ENCODE data around the gene PHF5A.
A peak's percentile ranks its signal among the peaks of the same experiment; 100 is the strongest.

Gene PHF5A, protein sequence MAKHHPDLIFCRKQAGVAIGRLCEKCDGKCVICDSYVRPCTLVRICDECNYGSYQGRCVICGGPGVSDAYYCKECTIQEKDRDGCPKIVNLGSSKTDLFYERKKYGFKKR

DNA sequence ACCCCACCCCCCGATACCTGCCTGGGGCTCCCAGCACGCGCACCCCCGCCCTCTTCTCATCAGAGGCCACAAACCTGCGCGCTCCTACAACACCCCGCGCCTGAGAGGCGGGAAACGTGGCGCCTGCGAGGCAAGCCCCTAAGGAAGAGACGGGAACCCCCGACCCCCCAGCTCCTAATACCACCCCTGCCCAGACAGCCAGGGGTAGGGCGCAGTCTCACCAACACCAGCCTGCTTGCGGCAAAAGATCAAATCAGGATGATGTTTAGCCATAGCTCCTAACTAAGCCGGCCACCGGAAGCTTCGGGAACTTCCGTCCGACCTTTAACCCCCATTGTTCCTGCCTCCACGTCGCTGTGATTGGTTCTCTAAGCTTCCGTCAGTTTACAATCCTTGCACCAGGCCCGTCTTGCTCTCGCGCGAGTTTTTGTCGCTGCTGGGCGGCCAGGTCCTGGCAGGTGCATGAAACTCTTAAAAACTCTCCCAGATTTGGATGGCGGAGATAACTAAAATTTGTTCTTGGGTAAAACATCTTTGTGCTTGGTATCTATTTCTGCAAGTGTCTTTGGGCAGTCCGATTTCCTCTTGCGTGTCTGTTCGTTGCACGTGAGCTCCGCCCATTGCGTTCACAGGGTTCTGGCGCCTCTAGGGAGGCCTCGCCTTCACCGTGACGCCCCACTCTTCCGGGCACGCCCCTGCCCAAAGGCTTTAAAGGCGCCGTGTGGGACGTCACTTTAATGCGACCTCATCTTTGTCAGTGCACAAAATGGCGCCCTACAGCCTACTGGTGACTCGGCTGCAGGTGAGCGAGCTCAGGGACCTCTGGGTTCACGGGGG lies at the start of gene PHF5A, which contains the start of gene ACO2:
TSS of gene PHF5A (minus strand) at position 312 of the 837 bp plus-strand sequence. CDS start at position 273, 39 bp downstream.
TSS of gene ACO2 (plus strand) at position 737 of the 837 bp plus-strand sequence. CDS start at position 767, 30 bp downstream.
- peak; percentile 100 for DNase-seq

DNA sequence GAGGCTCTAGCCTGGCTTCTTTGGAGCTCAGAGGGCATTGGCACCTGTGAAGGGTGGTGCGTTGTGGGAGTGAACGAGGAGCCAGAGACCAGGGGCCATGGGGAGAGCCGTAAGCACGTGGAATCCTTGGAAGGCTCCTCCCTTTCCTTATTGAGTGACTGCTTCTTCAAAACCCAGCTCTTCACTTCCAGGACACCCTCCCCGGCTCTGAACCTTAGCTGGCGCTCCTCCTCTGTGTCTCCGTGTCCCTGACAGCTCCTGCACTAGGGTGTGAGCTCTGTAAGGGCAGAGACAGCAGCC lies 49.5 kb upstream of the PHF5A start:
- no peak for DNase-seq

DNA sequence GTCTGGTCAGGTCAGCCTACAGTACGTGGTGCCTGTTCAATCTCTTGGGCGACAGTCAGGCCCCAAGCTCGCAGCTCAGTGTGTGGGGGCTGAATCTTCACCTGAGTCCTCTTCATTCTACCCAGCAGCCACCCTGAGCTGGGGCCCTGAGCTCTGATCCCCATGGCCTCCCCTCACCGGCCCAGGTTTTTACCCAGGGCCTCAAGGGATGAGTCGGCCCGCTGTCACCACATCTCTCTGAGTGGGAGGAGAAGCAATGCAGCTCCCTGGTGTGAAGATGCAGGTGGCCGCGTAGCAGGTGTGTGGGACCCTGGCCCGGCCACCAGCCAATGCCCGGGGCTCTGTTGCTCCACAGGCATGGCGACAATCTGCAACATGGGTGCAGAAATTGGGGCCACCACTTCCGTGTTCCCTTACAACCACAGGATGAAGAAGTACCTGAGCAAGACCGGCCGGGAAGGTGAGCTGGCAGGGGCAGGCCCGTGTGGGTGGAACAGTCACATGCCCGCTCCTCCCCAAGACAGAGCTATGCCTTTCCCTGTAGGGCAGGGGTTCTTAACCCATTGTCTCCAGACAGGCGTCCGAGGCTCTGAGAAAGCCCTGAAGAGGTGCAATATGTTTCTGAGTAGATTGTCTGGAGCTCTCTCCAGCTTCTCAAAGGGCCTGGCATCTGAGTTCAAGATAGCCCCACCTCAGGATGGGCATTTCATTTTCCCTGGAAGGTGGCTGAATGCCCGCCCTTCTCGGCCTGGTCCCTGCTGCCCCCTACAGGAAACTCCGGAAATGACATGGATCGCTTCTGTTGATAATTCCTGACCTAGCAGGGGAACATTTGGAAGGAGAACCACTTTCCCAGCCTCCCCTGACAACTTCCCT lies 48.9 kb upstream of the PHF5A start:
- DNase-seq, result peak; percentile 73

DNA sequence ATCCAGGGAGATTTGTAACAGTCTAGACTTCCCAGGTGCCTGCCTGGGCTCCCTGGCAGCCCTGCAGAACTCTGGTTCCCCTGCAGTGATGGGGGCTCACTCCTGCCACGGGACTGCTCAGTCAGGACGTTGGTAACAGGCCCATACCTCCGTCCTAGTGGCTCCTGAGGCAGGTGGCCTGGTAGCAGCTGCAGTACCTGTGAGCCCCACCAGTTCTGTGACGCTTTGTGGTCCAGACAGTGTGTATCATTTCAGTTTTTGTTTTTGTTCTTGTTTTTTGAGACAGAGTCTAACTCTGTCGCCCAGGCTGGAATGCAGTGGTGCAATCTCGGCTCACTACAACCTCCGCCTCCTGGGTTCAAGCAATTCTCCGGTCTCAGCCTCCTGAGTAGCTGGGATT lies 48.0 kb upstream of the PHF5A start:
- DNase-seq, result no peak

DNA sequence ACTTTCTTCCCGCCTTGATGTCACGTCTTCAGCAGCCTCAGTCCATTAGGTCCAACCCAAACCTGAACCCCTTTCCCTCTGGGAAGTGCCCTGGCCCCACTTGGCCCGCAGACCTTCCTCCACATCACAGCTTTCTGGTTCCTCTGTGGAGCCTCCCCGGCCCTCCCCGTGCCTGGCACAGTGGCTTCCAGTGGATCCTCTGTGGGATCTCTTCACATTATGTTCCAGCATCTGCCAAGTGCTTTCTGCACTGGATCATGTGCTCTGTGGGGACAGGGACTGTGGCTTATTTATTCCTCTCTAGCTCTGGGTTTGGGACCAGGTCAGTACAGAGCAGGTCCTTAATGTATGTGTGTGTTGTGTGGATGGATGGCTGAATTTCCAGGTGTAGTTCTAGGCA lies 44.9 kb upstream of the PHF5A start:
- no peak for DNase-seq

DNA sequence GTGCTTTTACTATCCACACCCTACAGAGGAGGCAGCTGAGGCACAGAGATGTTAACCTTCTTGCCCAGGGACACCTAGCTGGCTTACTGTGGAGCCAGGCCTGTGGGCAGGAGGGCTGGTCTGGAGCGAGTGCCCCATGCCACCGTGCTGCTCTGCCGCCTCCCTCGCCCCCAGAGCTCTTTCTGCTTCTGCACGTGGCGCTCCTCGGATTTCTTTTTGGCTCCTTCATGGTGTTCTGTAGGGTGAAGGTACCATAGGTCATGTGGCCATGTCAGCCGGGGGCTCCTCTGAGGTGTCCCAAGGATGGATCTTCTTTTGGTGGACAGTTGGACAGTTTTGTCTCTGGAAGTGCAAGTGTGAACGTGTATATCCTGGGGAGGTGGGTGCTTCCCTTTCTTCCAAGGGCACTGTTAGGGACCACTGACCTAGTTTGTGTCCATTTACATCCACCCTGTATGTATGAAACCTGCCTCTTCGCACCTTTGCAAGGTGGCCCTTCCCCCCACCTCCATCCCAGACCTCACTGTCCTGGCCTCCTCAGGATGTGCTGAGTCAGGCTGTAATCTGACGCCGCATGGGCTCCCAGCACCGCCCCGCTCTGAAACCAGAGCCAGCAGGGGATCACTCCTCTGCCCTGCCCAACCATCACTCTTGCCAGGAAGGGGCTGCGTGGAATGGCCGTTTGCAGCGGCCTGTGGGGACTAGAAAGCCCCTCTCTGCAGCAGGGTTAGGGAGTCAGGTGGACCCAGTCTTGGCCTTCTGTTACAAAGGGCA lies 44.1 kb upstream of the PHF5A start:
- DNase-seq, result no peak

DNA sequence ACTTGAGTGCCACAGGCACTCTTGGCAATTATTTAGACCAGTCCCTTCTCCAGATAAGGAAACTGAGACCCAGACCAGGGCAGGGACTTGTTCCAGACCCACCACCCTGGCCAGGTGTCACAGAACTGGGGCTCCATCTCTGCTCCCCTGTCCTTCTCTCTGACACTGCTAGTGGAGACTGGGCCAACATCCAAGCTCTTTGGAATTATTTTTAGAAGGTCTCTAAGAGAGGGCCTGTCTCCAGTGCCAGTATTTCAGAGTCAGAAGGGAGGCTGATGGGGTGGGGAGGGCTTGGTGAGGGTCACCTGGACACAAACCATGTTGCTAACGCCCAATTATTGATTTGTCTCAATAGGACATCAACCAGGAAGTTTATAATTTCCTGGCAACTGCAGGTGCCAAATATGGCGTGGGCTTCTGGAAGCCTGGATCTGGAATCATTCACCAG lies 43.1 kb upstream of the PHF5A start:
- no peak for DNase-seq

DNA sequence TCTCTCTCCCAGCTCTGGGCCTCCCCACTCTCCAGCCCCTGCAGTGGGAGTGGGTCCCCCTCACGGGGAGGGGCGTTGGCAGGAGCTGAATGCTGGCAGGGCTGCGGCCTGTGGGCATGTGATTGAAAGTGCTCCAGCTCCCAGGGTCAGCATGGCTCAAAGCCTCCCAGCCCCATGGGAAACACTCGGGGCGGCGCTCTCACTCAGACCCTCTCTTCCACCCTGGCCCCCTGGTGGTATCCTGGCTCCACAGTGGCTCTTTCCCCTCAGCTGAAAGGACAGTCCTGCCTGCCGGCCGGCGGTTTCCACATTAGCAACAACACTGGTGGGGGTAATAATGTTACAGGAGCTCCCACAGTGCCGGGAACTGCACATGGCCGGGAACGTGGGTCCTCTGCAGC lies 40.3 kb upstream of the PHF5A start:
- no peak for DNase-seq

DNA sequence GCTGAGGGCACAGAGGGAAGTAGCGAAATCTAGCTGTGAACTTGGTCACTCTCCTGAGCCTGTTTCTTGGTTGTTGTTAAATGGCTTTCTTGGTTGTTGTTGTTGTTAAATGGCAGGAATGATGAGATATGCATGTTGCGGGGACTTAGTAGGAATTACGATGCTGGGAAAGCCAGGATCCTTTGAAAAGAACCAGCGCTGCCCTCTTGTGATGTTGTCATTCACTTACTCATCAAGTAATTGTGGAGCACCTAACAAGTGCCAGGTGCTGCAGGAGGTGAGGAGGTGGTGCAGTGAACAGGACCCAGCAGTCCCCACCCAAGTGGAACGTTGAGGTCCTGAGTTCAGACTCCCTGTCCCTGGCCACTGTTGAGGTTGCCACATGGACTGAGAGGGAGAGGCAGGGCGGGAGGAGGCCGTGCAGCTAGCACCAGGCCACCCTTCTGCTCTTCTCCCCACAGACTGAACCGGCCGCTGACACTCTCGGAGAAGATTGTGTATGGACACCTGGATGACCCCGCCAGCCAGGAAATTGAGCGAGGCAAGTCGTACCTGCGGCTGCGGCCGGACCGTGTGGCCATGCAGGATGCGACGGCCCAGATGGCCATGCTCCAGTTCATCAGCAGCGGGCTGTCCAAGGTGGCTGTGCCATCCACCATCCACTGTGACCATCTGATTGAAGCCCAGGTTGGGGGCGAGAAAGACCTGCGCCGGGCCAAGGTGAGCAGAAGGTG lies 39.0 kb upstream of the PHF5A start:
- DNase-seq, result no peak

DNA sequence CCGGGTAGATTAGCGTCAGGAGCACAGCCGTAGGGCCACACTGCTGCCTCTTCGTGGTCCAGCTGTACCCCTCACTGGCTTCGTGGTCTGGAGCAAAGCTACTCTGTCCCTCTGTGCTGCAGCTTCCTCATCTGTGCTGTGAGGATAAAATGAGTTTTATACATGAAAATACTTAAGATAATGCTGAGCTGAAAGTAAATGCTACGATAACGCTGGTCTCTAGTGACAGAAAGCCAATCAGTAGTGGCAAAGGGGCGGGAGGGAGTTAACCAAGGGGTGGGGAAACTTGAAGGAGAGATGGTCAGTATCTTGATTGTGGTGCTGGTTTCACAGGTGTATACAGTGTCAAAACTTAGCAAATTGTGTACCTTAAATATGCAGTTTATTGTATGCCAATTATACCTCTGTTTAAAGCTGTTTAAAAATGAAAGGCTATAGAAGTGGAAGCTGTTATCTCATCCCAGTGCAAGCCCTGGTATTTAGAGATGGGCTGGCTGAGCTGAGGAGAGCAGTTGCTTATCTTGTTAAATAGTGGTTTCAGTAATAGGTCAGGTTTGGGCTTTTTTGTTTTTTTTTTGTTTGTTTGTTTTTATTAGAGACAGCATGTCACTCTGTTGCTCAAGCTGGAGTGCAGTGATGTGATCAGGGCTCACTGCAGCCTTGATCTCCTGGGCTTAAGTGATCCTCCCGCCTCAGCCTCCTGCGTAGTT lies 37.2 kb upstream of the PHF5A start:
- no peak for DNase-seq

DNA sequence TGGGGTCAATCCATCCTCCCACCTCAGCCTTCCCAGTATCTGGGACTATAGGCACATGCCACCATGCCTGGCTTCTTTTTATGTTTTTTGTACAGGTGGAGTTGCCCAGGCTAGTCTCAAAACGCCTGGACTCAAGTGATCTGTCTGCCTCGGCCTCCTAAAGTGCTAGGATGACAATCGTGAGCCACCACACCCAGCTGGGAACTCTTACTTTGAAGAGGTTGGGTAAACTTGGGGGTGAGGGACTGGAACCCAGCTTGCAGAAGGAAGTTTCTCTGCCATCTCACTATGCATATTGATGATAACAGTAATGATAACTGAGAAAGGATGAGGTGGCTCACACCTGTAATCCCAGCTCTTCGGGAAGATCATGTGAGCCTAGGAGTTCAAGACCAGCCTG lies 36.3 kb upstream of the PHF5A start:
- no peak for DNase-seq

DNA sequence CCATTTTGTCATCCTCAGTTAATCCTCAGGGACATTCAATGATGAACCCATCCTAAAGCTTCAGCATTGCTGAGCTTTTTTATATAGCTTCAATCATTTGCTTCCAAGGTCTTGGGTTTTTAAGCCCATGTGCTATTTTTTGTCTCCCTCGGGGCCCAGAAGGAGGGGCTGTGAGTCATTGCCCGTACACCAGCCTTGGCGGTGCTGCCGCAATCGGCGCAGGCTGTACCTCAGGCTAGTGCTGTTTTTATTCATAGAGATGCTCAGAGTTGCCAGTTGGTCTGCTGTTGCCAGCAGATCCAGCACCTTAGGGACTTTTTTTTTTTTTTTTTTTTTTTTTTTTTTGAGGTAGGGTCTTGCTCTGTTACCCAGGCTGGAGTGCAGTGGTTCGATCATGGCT lies 35.9 kb upstream of the PHF5A start:
- DNase-seq, result no peak

DNA sequence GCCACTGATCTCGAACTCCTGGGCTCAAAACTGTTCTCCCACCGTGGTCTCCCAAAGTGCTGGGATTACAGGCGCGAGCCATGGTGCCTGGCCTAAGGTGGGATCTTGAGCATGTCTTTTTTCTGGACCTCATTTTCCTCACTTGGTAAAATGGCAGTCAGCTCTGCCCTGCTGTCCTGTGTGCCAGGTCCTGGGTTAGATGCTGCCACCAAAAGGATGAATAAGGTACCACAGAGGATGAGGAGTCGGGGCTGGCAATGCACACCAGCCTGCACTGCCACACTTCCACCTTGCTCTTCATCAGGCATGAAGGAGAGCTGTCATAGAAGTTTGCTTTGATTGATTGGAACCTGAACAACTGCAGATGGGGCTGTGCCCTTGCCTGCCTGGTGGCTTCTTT lies 32.7 kb upstream of the PHF5A start:
- no peak for DNase-seq

DNA sequence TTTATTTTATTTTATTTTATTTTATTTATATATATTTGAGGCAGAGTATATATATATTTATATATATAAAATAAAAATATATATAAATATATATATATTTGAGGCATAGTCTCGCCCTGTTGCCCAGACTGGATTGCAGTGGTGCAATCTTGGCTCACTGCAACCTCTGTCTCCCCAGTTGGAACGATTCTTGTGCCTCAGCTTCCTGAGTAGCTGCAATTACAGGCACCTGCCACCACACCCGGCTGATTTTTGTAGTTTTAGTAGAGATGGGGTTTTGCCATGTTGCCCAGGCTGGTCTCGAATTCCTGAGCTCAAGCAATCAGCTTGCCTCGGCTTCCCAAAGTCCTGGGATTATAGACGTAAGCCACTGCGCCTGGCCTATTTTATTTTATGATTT lies 31.8 kb upstream of the PHF5A start:
- no peak for DNase-seq

DNA sequence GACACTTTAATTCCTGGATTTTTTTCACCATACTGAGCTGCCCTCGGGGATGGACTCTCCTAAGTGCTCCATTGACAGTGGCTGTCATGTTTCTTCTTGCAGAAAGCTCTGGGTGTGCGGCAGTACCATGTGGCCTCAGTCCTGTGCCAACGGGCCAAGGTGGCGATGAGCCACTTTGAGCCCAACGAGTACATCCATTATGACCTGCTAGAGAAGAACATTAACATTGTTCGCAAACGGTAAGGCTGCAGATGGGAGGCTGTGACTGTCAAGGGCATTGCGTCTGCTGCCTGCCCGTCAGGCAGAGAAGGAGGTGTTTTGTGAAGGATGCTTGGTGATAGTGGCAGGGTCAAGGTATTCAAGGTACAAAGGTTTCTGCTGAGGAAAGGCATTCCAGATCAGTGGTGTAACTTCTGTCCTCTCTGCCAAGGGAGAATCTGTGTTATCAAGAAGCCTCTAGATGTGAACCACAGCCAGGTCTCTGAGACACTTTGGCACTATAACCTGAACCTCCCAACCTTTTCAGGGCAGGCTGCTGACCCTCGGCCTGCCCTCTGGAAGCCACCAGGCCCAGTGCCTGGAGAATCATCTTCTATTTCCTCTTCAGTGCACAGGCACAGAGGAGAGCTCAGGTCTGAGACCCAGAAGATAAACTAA lies 31.3 kb upstream of the PHF5A start:
- no peak for DNase-seq

DNA sequence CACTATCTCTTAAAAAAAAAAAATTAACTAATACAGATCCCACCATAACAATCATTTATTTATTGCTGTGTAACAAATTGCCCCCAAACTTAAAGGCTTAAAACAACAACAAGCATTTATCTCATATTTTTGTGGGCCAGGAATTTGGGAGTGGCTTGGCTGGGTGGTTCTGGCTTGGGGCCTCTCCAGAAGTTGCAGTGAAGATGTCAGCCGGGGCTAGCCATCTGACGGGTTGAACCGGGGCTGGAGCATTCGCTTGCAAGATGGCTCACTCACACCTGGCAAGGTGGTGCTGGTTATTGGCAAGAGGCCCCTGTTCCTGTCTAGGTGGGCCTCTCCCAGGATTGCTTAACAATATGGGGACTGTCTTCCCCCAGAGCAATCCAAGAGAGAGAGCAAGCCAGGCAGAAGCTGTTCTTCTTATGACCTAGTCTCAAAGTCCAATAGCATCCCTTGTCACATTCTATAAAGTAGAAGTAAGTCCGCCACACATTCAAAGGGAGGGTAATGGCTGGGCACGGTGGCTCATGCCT lies 29.9 kb upstream of the PHF5A start:
- DNase-seq, result no peak

DNA sequence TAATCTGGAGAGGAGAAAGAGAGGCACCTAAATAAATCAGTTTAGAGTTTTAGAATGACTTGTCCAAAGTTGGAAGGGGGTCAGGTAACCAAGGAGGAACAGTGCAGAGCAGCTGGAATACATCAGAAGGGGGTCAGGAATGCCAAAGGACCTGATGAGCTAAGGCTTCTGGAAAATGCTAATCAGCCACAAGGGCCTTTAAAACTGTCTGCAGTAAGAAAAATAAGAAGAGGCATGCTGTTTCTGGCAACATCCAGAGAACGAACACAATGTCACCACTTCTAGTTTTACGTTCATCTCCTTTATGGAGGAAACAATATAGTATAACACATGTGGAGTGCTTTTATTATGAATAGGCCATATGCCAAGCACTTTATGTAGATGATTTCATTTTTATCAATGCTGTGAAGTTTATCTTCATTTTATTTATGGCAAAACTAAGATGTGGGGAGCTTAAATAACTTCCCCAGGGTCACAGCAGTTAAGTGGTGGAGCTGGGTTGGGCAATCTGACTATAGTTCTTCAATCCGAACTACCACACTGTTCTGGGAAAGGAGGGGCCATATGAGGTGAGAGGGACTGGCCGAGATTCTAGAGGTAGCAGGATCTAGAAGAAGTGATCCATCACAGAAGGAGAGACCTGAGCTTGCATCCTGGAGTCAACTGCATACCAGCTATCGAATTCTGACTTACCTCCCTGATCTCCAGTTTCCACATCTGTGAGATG lies 23.0 kb upstream of the PHF5A start:
- DNase-seq, result no peak

DNA sequence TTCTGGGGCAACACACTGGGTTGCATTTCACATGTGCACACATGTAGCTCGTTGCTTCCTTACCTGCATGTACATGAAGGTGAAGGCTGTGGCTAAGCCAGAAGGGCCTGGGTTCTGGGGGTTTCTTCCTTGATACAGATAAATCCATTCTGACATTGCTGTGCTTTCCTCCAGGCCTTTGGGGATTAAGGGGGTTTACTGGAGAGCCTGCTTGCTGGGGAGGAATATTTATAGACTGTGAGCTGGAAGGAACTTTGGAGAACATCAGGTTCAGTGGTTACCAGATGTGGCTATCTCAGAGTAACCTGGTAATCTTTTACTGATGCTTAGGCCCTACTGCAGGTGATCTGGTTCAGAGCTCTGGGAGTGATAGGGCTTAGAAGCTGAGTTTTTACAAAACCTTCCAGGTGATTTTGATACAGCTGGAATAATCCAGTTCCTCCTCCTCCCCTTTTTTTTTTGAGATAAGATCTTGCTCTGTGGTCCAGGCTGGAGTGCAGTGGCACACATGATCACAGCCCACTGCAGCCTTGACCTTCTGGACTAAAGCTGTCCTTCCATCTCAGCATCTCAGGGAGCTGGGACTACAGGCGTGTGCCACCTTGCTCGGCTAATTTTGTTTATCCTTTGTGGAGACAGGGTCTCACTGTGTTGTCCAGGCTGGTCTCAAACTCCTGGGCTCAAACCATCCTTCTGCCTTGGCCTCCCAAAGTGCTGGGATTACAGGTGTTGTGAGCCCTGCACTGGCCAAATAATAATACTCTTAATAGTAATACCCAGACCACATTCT lies 20.3 kb upstream of the PHF5A start:
- no peak for DNase-seq

DNA sequence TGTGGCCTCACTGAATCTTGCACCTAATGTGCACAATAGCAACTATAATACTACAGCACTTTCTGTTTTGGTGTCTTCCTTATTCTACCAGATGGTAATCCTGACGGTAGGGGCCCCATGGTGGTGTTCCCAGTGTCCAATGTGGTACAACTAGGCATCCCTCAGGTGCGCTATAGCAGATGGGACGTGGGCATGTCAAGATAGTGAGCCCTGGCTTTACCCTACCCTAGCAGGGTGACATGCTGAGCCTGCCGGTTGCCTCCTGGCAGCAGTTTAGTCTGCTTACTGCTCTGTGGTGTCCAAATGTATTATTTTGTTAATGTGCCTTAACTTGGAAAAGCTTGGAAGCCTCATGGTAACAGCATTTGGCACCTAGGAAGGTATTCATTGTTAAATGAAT lies 19.6 kb upstream of the PHF5A start:
- no peak for DNase-seq
